Breast epithelium (tissue), 4 donors: ENCODE results near the gene CSNK1G1. TPM values are rescaled to one million over a fixed set of nuclear protein-coding genes. Genes with fewer than 3 reads are reported as not detected.

Source experiments
- DNase-seq, 2 donors: peaks; one replicate each; pipeline ENCODE4 v3.0.0-alpha.2; 2019; ENCODE audit warnings: low spot score in 2 of 2
- H3K27ac ChIP-seq, 2 donors: fragments of 200-600 bp; sonication (generic) in 1 of 2; one replicate each; pipeline ENCODE4 v1.5.1; 2016 to 2019; ENCODE audit warnings: mild to moderate bottlenecking in 1 of 2
- H3K27me3 ChIP-seq, 2 donors: fragments of 200-600 bp; sonication (generic) in 1 of 2; one replicate each; pipeline versions ENCODE4 v1.5.1 to v1.6.0; 2017 to 2019; ENCODE audit warnings: control low read depth in 1 of 2, mild to moderate bottlenecking in 1 of 2
- H3K36me3 ChIP-seq: fragments of 200-600 bp; one replicate; pipeline ENCODE4 v1.5.1; 2019
- H3K4me1 ChIP-seq, 2 donors: fragments of 200-600 bp; sonication (generic); one replicate each; pipeline ENCODE4 v1.5.1; 2016 to 2019; ENCODE audit warnings: control low read depth in 1 of 2
- H3K4me3 ChIP-seq, 3 donors: fragments of 200-600 bp; sonication (generic); 1 replicate in 2 of 3; 2 replicates in 1 of 3; pipeline ENCODE4 v1.5.1; 2016 to 2019; ENCODE audit warnings: mild to moderate bottlenecking in 3 of 3, moderate library complexity in 2 of 3
- H3K9me3 ChIP-seq, 2 donors: fragments of 200-600 bp; sonication (generic) in 1 of 2; one replicate each; pipeline ENCODE4 v1.5.1; 2016 to 2019; ENCODE audit warnings: control low read depth in 1 of 2
- POLR2A ChIP-seq: fragments of 450-650 bp; IDR thresholded peaks from one replicate; pipeline ENCODE4 v1.6.1; 2016; ENCODE audit warnings: antibody characterized with exemption, mild to moderate bottlenecking, moderate library complexity
- POLR2AphosphoS5 ChIP-seq, 3 donors: sonication (generic); formaldehyde crosslinking; IDR thresholded peaks; one replicate each; pipeline ENCODE4 v1.6.1; 2017; ENCODE audit warnings: antibody characterized with exemption in 3 of 3
- intact Hi-C: fragments of 100-400 bp; cut with DNase I; formaldehyde crosslinking; loops from one replicate; pipeline ENCODE4 v1.15.1; 2023; ENCODE audit warnings: low total_unique reads
- total RNA-seq, 3 donors: library from RNA; depleted of rRNA; stranded (reverse); fragments of >200 nt; gene quantifications; one replicate each; pipeline ENCODE4 v1.1.0, GENCODE V29; 2016
- TF ChIP-seq, protein P1 (sequence below), 3 donors: fragments of 450-650 bp; IDR thresholded peaks; one replicate each; pipeline ENCODE4 v1.5.1; 2016 to 2017; ENCODE audit warnings: antibody characterized with exemption in 3 of 3, mild to moderate bottlenecking in 3 of 3, moderate library complexity in 3 of 3

The CSNK1G1 gene
- total RNA-seq, 3 donors from 2014 or later, result 12.6 to 37.7 (median 31.2) TPM

DNA sequence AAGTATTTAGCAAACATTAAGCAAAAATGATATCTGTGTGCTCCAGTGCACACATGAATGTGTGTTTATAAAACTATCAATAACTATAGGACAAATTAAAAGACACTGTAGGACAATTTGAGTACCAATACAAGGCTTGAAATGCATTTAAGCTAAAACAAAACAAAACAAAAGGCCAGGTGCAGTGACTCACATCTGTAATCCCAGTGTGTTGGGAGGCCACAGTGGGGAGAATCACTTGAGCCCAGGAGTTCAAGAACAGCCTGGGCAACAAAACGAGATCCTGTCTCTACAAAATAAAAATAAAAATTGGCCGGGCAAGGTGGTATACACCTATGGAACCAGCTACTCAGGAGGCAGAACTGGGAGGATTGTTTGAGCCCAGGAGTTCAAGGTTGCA lies 50.7 kb downstream of the CSNK1G1 start:
- TF ChIP-seq POLR2A (no peak), POLR2AphosphoS5 (IDR thresholded peaks at IDR 0.05) (no peak)
- TF ChIP-seq, protein P1, sequence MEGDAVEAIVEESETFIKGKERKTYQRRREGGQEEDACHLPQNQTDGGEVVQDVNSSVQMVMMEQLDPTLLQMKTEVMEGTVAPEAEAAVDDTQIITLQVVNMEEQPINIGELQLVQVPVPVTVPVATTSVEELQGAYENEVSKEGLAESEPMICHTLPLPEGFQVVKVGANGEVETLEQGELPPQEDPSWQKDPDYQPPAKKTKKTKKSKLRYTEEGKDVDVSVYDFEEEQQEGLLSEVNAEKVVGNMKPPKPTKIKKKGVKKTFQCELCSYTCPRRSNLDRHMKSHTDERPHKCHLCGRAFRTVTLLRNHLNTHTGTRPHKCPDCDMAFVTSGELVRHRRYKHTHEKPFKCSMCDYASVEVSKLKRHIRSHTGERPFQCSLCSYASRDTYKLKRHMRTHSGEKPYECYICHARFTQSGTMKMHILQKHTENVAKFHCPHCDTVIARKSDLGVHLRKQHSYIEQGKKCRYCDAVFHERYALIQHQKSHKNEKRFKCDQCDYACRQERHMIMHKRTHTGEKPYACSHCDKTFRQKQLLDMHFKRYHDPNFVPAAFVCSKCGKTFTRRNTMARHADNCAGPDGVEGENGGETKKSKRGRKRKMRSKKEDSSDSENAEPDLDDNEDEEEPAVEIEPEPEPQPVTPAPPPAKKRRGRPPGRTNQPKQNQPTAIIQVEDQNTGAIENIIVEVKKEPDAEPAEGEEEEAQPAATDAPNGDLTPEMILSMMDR (IDR thresholded peaks at IDR 0.05), result no peak
- Histone ChIP-seq H3K4me1 (no peaks in the 10 kb centered on the region), H3K9me3 (no peaks in the 10 kb centered on the region), H3K36me3 (no peaks in the 10 kb centered on the region), H3K4me3 (no peak overlapping the region), H3K27me3 (no peaks in the 10 kb centered on the region), H3K27ac (no peak overlapping the region)
- DNase-seq, result no peak
- intact Hi-C loops, result no loop called here

- no peak for TF ChIP-seq POLR2A
- TF ChIP-seq POLR2AphosphoS5 (IDR thresholded peaks at IDR 0.05), result no peak
- TF ChIP-seq, protein P1 (IDR thresholded peaks at IDR 0.05), result no peak
- DNase-seq, result no peak
- Histone ChIP-seq H3K9me3 (no peaks in the 10 kb centered on the region), H3K4me1 (no peaks in the 10 kb centered on the region), H3K36me3 (no peaks in the 10 kb centered on the region), H3K27me3 (no peaks in the 10 kb centered on the region), H3K27ac (no peak overlapping the region), H3K4me3 (no peak overlapping the region)
- intact Hi-C loops, result no loop called here
Observed at GRCh38 chr15:64289550-64289949, 66.4 kb downstream of the CSNK1G1 start.

DNA sequence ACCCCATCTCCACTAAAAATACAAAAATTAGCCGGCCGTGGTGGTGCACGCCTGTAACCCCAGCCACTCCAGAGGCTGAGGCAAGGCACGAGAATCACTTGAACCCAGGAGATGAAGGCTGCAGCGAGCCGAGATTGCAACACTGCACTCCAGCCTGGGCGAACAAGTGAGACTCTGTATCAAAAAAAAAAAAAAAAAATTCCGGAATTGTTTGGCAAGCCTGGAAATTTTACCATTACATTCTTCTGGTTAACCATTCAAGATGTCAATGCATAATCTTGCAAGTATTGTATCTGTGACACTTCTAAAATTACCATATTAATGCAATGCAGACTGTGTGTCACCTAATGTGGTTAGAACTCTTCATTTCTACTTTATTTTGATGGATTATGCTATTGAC lies 67.0 kb downstream of the CSNK1G1 start:
- no peaks in the 10 kb centered on the region for H3K36me3 ChIP-seq
- intact Hi-C loops, result no loop called here
- no peak overlapping the region for H3K27ac ChIP-seq
- no peak overlapping the region for H3K4me3 ChIP-seq
- no peaks in the 10 kb centered on the region for H3K9me3 ChIP-seq
- TF ChIP-seq POLR2AphosphoS5 (IDR thresholded peaks at IDR 0.05), result no peak
- no peak for TF ChIP-seq POLR2A
- TF ChIP-seq, protein P1 (IDR thresholded peaks at IDR 0.05), result no peak
- H3K27me3 ChIP-seq, result no peaks in the 10 kb centered on the region
- H3K4me1 ChIP-seq, result no peaks in the 10 kb centered on the region
- no peak for DNase-seq

DNA sequence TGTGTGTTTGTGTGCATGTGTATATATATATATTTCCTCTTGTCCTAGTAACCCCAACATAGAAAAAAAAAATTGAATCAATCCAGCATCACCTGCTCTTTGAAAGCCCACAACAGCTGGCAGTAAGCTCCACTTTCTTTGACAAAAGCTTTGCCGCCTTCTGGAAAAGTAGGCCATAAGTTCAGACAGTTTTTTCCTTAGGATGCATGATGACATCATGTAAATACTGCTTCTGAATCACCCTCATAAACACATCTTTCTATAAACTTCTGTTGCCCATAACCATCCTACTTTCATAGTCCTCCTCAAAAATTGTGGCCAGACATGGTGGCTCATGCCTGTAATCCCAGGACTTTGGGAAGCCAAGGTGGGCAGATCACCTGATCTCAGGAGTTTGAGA lies 67.4 kb downstream of the CSNK1G1 start:
- H3K4me3 ChIP-seq, result no peak overlapping the region
- no peaks in the 10 kb centered on the region for H3K36me3 ChIP-seq
- H3K27ac ChIP-seq, result no peak overlapping the region
- H3K27me3 ChIP-seq, result no peaks in the 10 kb centered on the region
- intact Hi-C loops, result no loop called here
- no peaks in the 10 kb centered on the region for H3K4me1 ChIP-seq
- no peak for DNase-seq
- no peaks in the 10 kb centered on the region for H3K9me3 ChIP-seq
- no peak for TF ChIP-seq POLR2AphosphoS5 (IDR thresholded peaks at IDR 0.05)
- TF ChIP-seq, protein P1 (IDR thresholded peaks at IDR 0.05), result no peak
- no peak for TF ChIP-seq POLR2A

- TF ChIP-seq POLR2AphosphoS5 (IDR thresholded peaks at IDR 0.05), result no peak
- TF ChIP-seq, protein P1 (IDR thresholded peaks at IDR 0.05), result no peak
- no peak for TF ChIP-seq POLR2A
- Histone ChIP-seq H3K36me3 (no peaks in the 10 kb centered on the region), H3K4me3 (no peak overlapping the region), H3K9me3 (no peaks in the 10 kb centered on the region), H3K4me1 (no peaks in the 10 kb centered on the region), H3K27me3 (no peaks in the 10 kb centered on the region), H3K27ac (no peak overlapping the region)
- DNase-seq, result no peak
- intact Hi-C loops, result no loop called here
Observed at GRCh38 chr15:64287953-64288352, 68.0 kb downstream of the CSNK1G1 start.
